ENCODE data around the gene KCNIP4.

- TF ChIP-seq CTCF (IDR thresholded peaks at IDR 0.05) (no peak), POLR2A (IDR thresholded peaks at IDR 0.05) (no peak)
Measured at GRCh38 chr4:20899591-20899990, 1049.0 kb downstream of the KCNIP4 start.

Data from tibial nerve (tissue), 3 donors.